WTC11 (cell line): ENCODE results near the gene NARS2. TPM values are rescaled to one million over a fixed set of nuclear protein-coding genes. Genes with fewer than 3 reads are reported as not detected.

Experiments used
- ATAC-seq: fragments of 200-7000 bp; cut with Tn5 transposase; 2 replicates; pipeline ENCODE4 v1.10.0; 2021; ENCODE audit warnings: mild to moderate bottlenecking, moderate library complexity
- CTCF ChIA-PET: fragments of 300-600 bp; sonication (Branson Sonifier 250); formaldehyde crosslinking; loops from one replicate; lab custom pipeline; 2021; ENCODE audit warnings: antibody characterized with exemption; lab: Charles Lee
- POLR2A ChIA-PET: fragments of 350-600 bp; sonication (Branson Sonifier 250); formaldehyde crosslinking; loops from one replicate; lab custom pipeline; 2021; ENCODE audit warnings: antibody characterized with exemption; lab: Charles Lee
- DNase-seq: peaks from one replicate; pipeline ENCODE4 v3.0.0; 2021; ENCODE audit warnings: low spot score
- H3K27ac Mint-ChIP-seq: 2 replicates; pipeline ENCODE4 v1.8.0; 2021; ENCODE audit warnings: mixed read lengths
- H3K27me3 Mint-ChIP-seq: 2 replicates; pipeline ENCODE4 v1.8.0; 2021; ENCODE audit warnings: low read depth, mild to moderate bottlenecking, moderate library complexity, mixed read lengths
- H3K36me3 Mint-ChIP-seq: 2 replicates; pipeline ENCODE4 v1.8.0; 2021; ENCODE audit warnings: mixed read lengths
- H3K4me1 Mint-ChIP-seq: 2 replicates; pipeline ENCODE4 v1.8.0; 2022; ENCODE audit warnings: mixed read lengths
- H3K4me3 Mint-ChIP-seq: 2 replicates; pipeline ENCODE4 v1.8.0; 2021; ENCODE audit warnings: mild to moderate bottlenecking, moderate library complexity, mixed read lengths
- H3K9me3 Mint-ChIP-seq: 2 replicates; pipeline ENCODE4 v1.8.0; 2021; ENCODE audit warnings: mixed read lengths
- AFF4 ChIP-seq: sonication (generic); formaldehyde crosslinking; IDR thresholded peaks from 2 replicates; pipeline ENCODE4 v1.8.1; 2023; ENCODE audit warnings: mild to moderate bottlenecking, missing genetic modification reagents, borderline replicate concordance
- AR ChIP-seq: fragments of 250-450 bp; sonication (Bioruptor Pico); IDR thresholded peaks from 2 replicates; pipeline ENCODE4 v1.9.0; 2021; ENCODE audit warnings: mild to moderate bottlenecking
- ATF3 ChIP-seq: sonication (generic); formaldehyde crosslinking; conservative IDR thresholded peaks from 2 replicates; pipeline ENCODE4 v1.8.1; 2022; ENCODE audit warnings: mild to moderate bottlenecking, missing genetic modification reagents
- EMX1 ChIP-seq: fragments of 250-450 bp; sonication (Bioruptor Pico); IDR thresholded peaks from 2 replicates; pipeline ENCODE4 v1.8.0; 2021; ENCODE audit warnings: mild to moderate bottlenecking
- GTF2I ChIP-seq: fragments of 250-450 bp; sonication (Bioruptor Pico); conservative IDR thresholded peaks from 2 replicates; pipeline ENCODE4 v1.4.0; 2021; ENCODE audit warnings: mild to moderate bottlenecking
- NFYB ChIP-seq: sonication (generic); formaldehyde crosslinking; conservative IDR thresholded peaks from 2 replicates; pipeline ENCODE4 v1.8.0; 2022; ENCODE audit warnings: low read depth, missing genetic modification reagents
- TCF7 ChIP-seq: sonication (generic); formaldehyde crosslinking; IDR thresholded peaks from 2 replicates; pipeline ENCODE4 v1.8.0; 2022; ENCODE audit warnings: mild to moderate bottlenecking, low read depth, missing genetic modification reagents, moderate library complexity
- TEAD1 ChIP-seq: sonication (generic); formaldehyde crosslinking; IDR thresholded peaks from 2 replicates; pipeline ENCODE4 v1.8.0; 2022; ENCODE audit warnings: mild to moderate bottlenecking, missing genetic modification reagents
- TP53 ChIP-seq: sonication (generic); formaldehyde crosslinking; IDR thresholded peaks from 2 replicates; pipeline ENCODE4 v1.8.1; 2023; ENCODE audit warnings: mild to moderate bottlenecking, missing genetic modification reagents
- ZNF425 ChIP-seq: fragments of 250-450 bp; sonication (Bioruptor Pico); conservative IDR thresholded peaks from 2 replicates; pipeline ENCODE4 v1.9.0; 2021; ENCODE audit warnings: mild to moderate bottlenecking
- total RNA-seq: library from RNA; stranded (reverse); gene quantifications from 3 replicates; pipeline ENCODE4 v1.2.3, GENCODE V29; 2021
- TF ChIP-seq, protein P1 (sequence below): sonication (generic); formaldehyde crosslinking; IDR thresholded peaks from 2 replicates; pipeline ENCODE4 v1.8.0; 2023; ENCODE audit warnings: mild to moderate bottlenecking, missing genetic modification reagents
- TF ChIP-seq, protein P2 (sequence below): sonication (generic); formaldehyde crosslinking; conservative IDR thresholded peaks from 2 replicates; pipeline ENCODE4 v1.8.1; 2023; ENCODE audit warnings: mild to moderate bottlenecking, low read depth, missing genetic modification reagents, moderate library complexity
- TF ChIP-seq, protein P3 (sequence below): sonication (generic); formaldehyde crosslinking; IDR thresholded peaks from 2 replicates; pipeline ENCODE4 v1.8.0; 2022; ENCODE audit warnings: mild to moderate bottlenecking, missing genetic modification reagents
- TF ChIP-seq, protein P4 (sequence below): fragments of 250-450 bp; sonication (Bioruptor Pico); IDR thresholded peaks from 2 replicates; pipeline ENCODE4 v1.9.0; 2021; ENCODE audit warnings: moderate library complexity, mild to moderate bottlenecking, inconsistent platforms, borderline replicate concordance

NARS2 gene
- total RNA-seq, 1 experiment from 2014 or later = 36.4 TPM

- ChIA-PET POLR2A (interaction anchor here (0.5 kb wide), 1 partner anchor 62 kb away, joined by 4 read pairs; no protein-coding TSS in a partner anchor), CTCF (no interaction called here)
- Mint-ChIP-seq H3K4me1 (peaks cover 8% of the 10 kb centered on the region), H3K36me3 (peaks cover 7% of the 10 kb centered on the region), H3K4me3 (no peak overlapping the region), H3K27me3 (no peaks in the 10 kb centered on the region), H3K27ac (peak overlapping the region; percentile 4; the same call in 1 of the 2 replicates), H3K9me3 (peaks cover 6% of the 10 kb centered on the region)
- no peak for ATAC-seq
- no peak for DNase-seq
- TF ChIP-seq, protein P1, sequence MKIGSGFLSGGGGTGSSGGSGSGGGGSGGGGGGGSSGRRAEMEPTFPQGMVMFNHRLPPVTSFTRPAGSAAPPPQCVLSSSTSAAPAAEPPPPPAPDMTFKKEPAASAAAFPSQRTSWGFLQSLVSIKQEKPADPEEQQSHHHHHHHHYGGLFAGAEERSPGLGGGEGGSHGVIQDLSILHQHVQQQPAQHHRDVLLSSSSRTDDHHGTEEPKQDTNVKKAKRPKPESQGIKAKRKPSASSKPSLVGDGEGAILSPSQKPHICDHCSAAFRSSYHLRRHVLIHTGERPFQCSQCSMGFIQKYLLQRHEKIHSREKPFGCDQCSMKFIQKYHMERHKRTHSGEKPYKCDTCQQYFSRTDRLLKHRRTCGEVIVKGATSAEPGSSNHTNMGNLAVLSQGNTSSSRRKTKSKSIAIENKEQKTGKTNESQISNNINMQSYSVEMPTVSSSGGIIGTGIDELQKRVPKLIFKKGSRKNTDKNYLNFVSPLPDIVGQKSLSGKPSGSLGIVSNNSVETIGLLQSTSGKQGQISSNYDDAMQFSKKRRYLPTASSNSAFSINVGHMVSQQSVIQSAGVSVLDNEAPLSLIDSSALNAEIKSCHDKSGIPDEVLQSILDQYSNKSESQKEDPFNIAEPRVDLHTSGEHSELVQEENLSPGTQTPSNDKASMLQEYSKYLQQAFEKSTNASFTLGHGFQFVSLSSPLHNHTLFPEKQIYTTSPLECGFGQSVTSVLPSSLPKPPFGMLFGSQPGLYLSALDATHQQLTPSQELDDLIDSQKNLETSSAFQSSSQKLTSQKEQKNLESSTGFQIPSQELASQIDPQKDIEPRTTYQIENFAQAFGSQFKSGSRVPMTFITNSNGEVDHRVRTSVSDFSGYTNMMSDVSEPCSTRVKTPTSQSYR = no peak
- no peak for TF ChIP-seq ATF3 (CRISPR knock-in tag)
- no peak for TF ChIP-seq EMX1
- no peak for TF ChIP-seq AFF4 (CRISPR knock-in tag)
- TF ChIP-seq TCF7 (CRISPR knock-in tag) = no peak
- no peak for TF ChIP-seq TP53 (CRISPR knock-in tag)
- no peak for TF ChIP-seq AR (CRISPR knock-in tag)
- no peak for TF ChIP-seq GTF2I
- TF ChIP-seq TEAD1 (CRISPR knock-in tag) = no peak
- TF ChIP-seq NFYB (CRISPR knock-in tag) = no peak
- TF ChIP-seq, protein P2, sequence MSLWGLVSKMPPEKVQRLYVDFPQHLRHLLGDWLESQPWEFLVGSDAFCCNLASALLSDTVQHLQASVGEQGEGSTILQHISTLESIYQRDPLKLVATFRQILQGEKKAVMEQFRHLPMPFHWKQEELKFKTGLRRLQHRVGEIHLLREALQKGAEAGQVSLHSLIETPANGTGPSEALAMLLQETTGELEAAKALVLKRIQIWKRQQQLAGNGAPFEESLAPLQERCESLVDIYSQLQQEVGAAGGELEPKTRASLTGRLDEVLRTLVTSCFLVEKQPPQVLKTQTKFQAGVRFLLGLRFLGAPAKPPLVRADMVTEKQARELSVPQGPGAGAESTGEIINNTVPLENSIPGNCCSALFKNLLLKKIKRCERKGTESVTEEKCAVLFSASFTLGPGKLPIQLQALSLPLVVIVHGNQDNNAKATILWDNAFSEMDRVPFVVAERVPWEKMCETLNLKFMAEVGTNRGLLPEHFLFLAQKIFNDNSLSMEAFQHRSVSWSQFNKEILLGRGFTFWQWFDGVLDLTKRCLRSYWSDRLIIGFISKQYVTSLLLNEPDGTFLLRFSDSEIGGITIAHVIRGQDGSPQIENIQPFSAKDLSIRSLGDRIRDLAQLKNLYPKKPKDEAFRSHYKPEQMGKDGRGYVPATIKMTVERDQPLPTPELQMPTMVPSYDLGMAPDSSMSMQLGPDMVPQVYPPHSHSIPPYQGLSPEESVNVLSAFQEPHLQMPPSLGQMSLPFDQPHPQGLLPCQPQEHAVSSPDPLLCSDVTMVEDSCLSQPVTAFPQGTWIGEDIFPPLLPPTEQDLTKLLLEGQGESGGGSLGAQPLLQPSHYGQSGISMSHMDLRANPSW (CRISPR knock-in tag) = no peak
- TF ChIP-seq, protein P3, sequence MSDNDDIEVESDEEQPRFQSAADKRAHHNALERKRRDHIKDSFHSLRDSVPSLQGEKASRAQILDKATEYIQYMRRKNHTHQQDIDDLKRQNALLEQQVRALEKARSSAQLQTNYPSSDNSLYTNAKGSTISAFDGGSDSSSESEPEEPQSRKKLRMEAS (CRISPR knock-in tag) = no peak
- TF ChIP-seq, protein P4, sequence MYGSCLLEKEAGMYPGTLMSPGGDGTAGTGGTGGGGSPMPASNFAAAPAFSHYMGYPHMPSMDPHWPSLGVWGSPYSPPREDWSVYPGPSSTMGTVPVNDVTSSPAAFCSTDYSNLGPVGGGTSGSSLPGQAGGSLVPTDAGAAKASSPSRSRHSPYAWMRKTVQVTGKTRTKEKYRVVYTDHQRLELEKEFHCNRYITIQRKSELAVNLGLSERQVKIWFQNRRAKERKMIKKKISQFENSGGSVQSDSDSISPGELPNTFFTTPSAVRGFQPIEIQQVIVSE (CRISPR knock-in tag) = no peak
- TF ChIP-seq ZNF425 (CRISPR knock-in tag) = no peak
These were observed 101.8 kb downstream of the NARS2 start for GRCh38 chr11:78472905-78473304.
